A549 (cell line): ENCODE measurements around the gene WDR38. TPM values are rescaled to one million over a fixed set of nuclear protein-coding genes. Genes with fewer than 3 reads are reported as not detected.

Experiments
- ATAC-seq, 2 experiments: fragments of 200-7000 bp in 1 of 2; fragments of >200 bp in 1 of 2; cut with Nextera tagmentation in 1 of 2; cut with Tn5 transposase in 1 of 2; 3 replicates each; pipeline versions ENCODE4 v1.8.0 to v1.9.1; 2018 to 2020; ENCODE audit warnings: mild to moderate bottlenecking in 1 of 2, moderate library complexity in 1 of 2
- CTCF ChIA-PET: fragments of 300-600 bp; sonication (Branson Sonifier 250); formaldehyde crosslinking; extraction: SDS; loops from one replicate; lab custom pipeline; 2021; ENCODE audit warnings: antibody characterized with exemption, inconsistent platforms; lab: Yijun Ruan, JAX
- POLR2A ChIA-PET: fragments of 350-600 bp; formaldehyde crosslinking; extraction: SDS; loops from one replicate; lab custom pipeline; 2021; ENCODE audit warnings: antibody characterized with exemption, inconsistent platforms; lab: Yijun Ruan, JAX
- DNase-seq, 2 experiments: peaks; one replicate each; pipeline versions ENCODE4 v3.0.0 to v3.0.0-alpha.2; 2011 to 2016; ENCODE audit warnings: low read depth in 1 of 2, low spot score in 1 of 2
- FAIRE-seq: peaks from 2 replicates; lab custom pipeline; 2011; peaks lifted over from hg19 to GRCh38; lab: Jason Lieb, UNC
- H3K27ac ChIP-seq, 2 experiments: fragments of >200 bp; sonication (Bioruptor Twin); formaldehyde crosslinking; 3 replicates each; pipeline ENCODE4 v1.5.1; 2016 to 2017
- H3K4me1 ChIP-seq: fragments of >200 bp; sonication (Bioruptor Twin); formaldehyde crosslinking; 3 replicates; pipeline ENCODE4 v1.6.1; 2016
- H3K4me2 ChIP-seq: fragments of >200 bp; sonication (Bioruptor Twin); formaldehyde crosslinking; 3 replicates; pipeline ENCODE4 v1.6.1; 2016
- H3K4me3 ChIP-seq: fragments of >200 bp; sonication (Bioruptor Twin); formaldehyde crosslinking; 3 replicates; pipeline ENCODE4 v1.5.1; 2016
- H3K9me3 ChIP-seq: fragments of >200 bp; sonication (Bioruptor Twin); formaldehyde crosslinking; 3 replicates; pipeline ENCODE4 v1.6.1; 2016
- CBX2 ChIP-seq: fragments of 200-600 bp; sonication (generic); IDR thresholded peaks from 2 replicates; pipeline ENCODE4 v1.6.1; 2016; ENCODE audit warnings: low read depth, mild to moderate bottlenecking, borderline replicate concordance
- CHD2 ChIP-seq: fragments of 150-350 bp; IDR thresholded peaks from 2 replicates; pipeline ENCODE4 v1.6.1; 2014; ENCODE audit warnings: low read length; ENCODE audit not compliant: partially characterized antibody
- FOXS1 ChIP-seq: fragments of 250-450 bp; sonication (Bioruptor Pico); IDR thresholded peaks from 2 replicates; pipeline ENCODE4 v1.5.0; 2020; ENCODE audit warnings: mild to moderate bottlenecking, moderate library complexity
- GATA3 ChIP-seq: IDR thresholded peaks from 2 replicates; pipeline ENCODE4 v1.6.1; 2012; ENCODE audit warnings: borderline replicate concordance
- HDAC2 ChIP-seq: fragments of 200-600 bp; sonication (generic); IDR thresholded peaks from 2 replicates; pipeline ENCODE4 v1.6.1; 2016
- HEYL ChIP-seq: fragments of 250-450 bp; sonication (Bioruptor Pico); IDR thresholded peaks from 2 replicates; pipeline ENCODE4 v1.8.0; 2021; ENCODE audit warnings: mild to moderate bottlenecking, moderate library complexity
- HOXA7 ChIP-seq: fragments of 250-450 bp; sonication (Bioruptor Pico); IDR thresholded peaks from 2 replicates; pipeline ENCODE4 v1.5.0; 2020; ENCODE audit warnings: mild to moderate bottlenecking, moderate library complexity
- HOXB13 ChIP-seq: fragments of 250-450 bp; sonication (Bioruptor Pico); IDR thresholded peaks from 2 replicates; pipeline ENCODE4 v1.5.0; 2020; ENCODE audit warnings: low read depth, mild to moderate bottlenecking, moderate library complexity
- JUNB ChIP-seq: fragments of >200 bp; sonication (Bioruptor Twin); formaldehyde crosslinking; IDR thresholded peaks from 2 replicates; pipeline ENCODE4 v1.6.1; 2016
- MAFK ChIP-seq: fragments of 450-650 bp; IDR thresholded peaks from 2 replicates; pipeline ENCODE4 v1.6.1; 2014; ENCODE audit not compliant: partially characterized antibody
- NPAS2 ChIP-seq: fragments of 250-450 bp; sonication (Bioruptor Pico); IDR thresholded peaks from 2 replicates; pipeline ENCODE4 v1.8.0; 2022; ENCODE audit warnings: mild to moderate bottlenecking, moderate library complexity, borderline replicate concordance
- PHF8 ChIP-seq: fragments of 200-600 bp; sonication (generic); IDR thresholded peaks from 2 replicates; pipeline ENCODE4 v1.6.1; 2016; ENCODE audit warnings: low read depth, mild to moderate bottlenecking, antibody characterized with exemption, moderate library complexity, borderline replicate concordance
- POLR2AphosphoS2 ChIP-seq: conservative IDR thresholded peaks from 2 replicates; pipeline ENCODE4 v1.6.1; 2012; ENCODE audit warnings: low read length, improper control_type of control experiment, inconsistent platforms
- RARB ChIP-seq: fragments of 250-450 bp; sonication (Bioruptor Pico); IDR thresholded peaks from 2 replicates; pipeline ENCODE4 v1.8.0; 2021; ENCODE audit warnings: mild to moderate bottlenecking, moderate library complexity
- RNF2 ChIP-seq: fragments of 200-600 bp; sonication (generic); IDR thresholded peaks from 2 replicates; pipeline ENCODE4 v1.6.1; 2016; ENCODE audit warnings: low read depth, mild to moderate bottlenecking, antibody characterized with exemption, moderate library complexity, borderline replicate concordance
- TP53 ChIP-seq: fragments of 250-450 bp; sonication (Bioruptor Pico); IDR thresholded peaks from 2 replicates; pipeline ENCODE4 v1.5.0; 2021; ENCODE audit warnings: mild to moderate bottlenecking, moderate library complexity
- ZC3H11A ChIP-seq: fragments of 450-650 bp; IDR thresholded peaks from 2 replicates; pipeline ENCODE4 v1.6.1; 2014; ENCODE audit warnings: antibody characterized with exemption, mild to moderate bottlenecking
- ZFP36 ChIP-seq: fragments of 450-650 bp; IDR thresholded peaks from 2 replicates; pipeline ENCODE4 v1.6.1; 2014; ENCODE audit warnings: borderline replicate concordance; ENCODE audit not compliant: partially characterized antibody
- ZSCAN20 ChIP-seq: fragments of 250-450 bp; sonication (Bioruptor Pico); IDR thresholded peaks from 2 replicates; pipeline ENCODE4 v1.8.0; 2022; ENCODE audit warnings: mild to moderate bottlenecking, moderate library complexity
- WGBS: methylation state at CpG from one replicate; pipeline ENCODE4 v1.1.6; 2017; ENCODE audit errors: missing lambda C conversion rate; 5-methylcytosine and 5-hydroxymethylcytosine counted together
- polyA plus RNA-seq, 4 experiments: library from polyadenylated mRNA; depleted of rRNA in 3 of 4; stranded (reverse); fragments of >200 nt; fragmentation: RNase III in 1 of 4; extraction: RNeasy Plus Mini Kit Qiagen cat#74134 plus additional on column Dnase treatment in 1 of 4; gene quantifications; 2 replicates in 3 of 4; 3 replicates in 1 of 4; pipeline ENCODE4 v1.2.3, GENCODE V29; 2011 to 2017
- TF ChIP-seq, protein P1 (sequence below): fragments of 450-650 bp; IDR thresholded peaks from 2 replicates; pipeline ENCODE4 v1.6.1; 2014; ENCODE audit warnings: antibody characterized with exemption
- TF ChIP-seq, protein P2 (sequence below): fragments of >200 bp; sonication (Bioruptor Twin); formaldehyde crosslinking; IDR thresholded peaks from 3 replicates; pipeline ENCODE4 v1.6.1; 2016
- TF ChIP-seq, protein P3 (sequence below): fragments of >200 bp; sonication (Bioruptor Twin); formaldehyde crosslinking; IDR thresholded peaks from 2 replicates; pipeline ENCODE4 v1.6.1; 2016
- TF ChIP-seq, protein P4 (sequence below): IDR thresholded peaks from 2 replicates; pipeline ENCODE4 v1.6.1; 2012

Gene WDR38
- polyA plus RNA-seq, 2 of the 4 experiments (the other 2 are of a cell fraction), result not detected

DNA sequence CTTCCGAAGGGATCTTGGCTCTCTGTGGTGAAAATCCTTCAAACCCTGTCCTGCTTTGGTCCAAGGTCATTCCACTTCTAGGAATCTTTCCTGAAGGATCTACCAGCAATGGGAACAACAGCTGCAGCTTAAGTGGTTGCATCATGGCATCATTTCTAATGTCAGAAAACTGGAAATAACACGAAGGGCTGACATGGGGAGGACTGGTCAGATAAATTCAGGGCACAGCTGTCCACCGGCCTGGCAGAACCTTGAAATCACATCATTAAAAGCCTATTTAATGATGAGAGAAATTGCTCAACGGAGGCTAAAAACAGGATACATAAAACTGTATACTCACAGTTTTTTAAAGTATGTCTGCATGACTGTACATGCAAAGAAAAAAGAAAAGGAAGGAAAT, 48.1 kb upstream of the WDR38 start:
- FAIRE-seq, result no peak
- no peak overlapping the region for H3K27ac ChIP-seq
- H3K9me3 ChIP-seq, result no peaks in the 10 kb centered on the region
- TF ChIP-seq, protein P1, sequence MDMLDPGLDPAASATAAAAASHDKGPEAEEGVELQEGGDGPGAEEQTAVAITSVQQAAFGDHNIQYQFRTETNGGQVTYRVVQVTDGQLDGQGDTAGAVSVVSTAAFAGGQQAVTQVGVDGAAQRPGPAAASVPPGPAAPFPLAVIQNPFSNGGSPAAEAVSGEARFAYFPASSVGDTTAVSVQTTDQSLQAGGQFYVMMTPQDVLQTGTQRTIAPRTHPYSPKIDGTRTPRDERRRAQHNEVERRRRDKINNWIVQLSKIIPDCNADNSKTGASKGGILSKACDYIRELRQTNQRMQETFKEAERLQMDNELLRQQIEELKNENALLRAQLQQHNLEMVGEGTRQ, result no peak
- TF ChIP-seq TP53 (CRISPR knock-in tag), result no peak
- no peak for TF ChIP-seq JUNB
- TF ChIP-seq CHD2, result no peak
- TF ChIP-seq CBX2, result no peak
- ChIA-PET POLR2A (no interaction called here), CTCF (interaction anchor here (3.1 to 40.0 kb wide), 3 partner anchors 8 to 41 kb away, joined by 13 to 2512 read pairs (median 785); partner anchors contain the start of genes ARPC5L, NR6A1, OLFML2A and RPL35)
- H3K4me2 ChIP-seq, result no peak overlapping the region
- WGBS, result 82% methylated on average over 4 of the region's 4 CpGs
- no peak overlapping the region for H3K4me3 ChIP-seq
- H3K4me1 ChIP-seq, result peaks cover 2% of the 10 kb centered on the region
- no peak for DNase-seq
- ATAC-seq, result no peak

DNA sequence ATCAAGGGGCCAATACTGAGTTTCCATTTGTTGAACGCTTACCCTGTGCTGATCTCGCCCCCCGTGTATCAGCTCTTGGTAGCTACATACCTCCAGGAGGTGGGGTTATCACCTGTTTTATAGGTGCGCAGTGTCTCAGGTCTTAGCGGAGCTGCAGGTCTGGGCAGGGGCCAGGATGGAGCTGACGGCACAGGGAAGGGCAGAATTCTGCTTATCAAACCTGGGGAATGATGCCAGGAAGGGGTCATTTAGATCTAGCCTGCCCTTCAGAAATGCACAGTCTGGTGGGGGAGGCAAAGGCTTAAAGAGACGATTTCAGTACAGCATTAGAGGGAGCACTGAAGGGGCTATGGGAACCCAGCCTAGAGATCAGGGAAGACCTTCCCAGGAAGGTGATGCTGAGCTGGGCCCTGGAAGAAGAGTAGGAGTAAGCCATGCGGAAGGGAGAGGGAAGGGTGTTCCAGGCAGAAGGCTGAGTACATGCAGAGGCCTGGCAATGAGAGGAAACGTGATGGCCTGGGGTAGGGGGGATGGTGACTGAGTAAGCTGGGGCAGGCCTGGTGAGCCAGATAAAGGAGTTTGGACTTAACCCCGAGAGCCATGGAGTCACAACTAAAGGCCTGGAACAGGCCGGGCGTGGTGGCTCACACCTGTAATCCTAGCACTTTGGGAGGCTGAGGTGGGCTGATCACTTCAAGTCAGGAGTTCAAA, 44.9 kb upstream of the WDR38 start:
- ATAC-seq, result no peak
- ChIA-PET CTCF (interaction anchor here (0.6 to 40.0 kb wide), 6 partner anchors 10 to 129 kb away, joined by 3 to 785 read pairs (median 6); partner anchors contain the start of genes NR6A1, OLFML2A and WDR38), POLR2A (interaction anchor here (1.3 kb wide), 1 partner anchor 29 kb away, joined by 3 read pairs; no protein-coding TSS in a partner anchor)
- H3K4me1 ChIP-seq, result peaks cover 34% of the 10 kb centered on the region
- H3K9me3 ChIP-seq, result no peaks in the 10 kb centered on the region
- 88% methylated on average over 12 of the region's 12 CpGs for WGBS
- H3K27ac ChIP-seq, result no peak overlapping the region
- no peak overlapping the region for H3K4me2 ChIP-seq
- DNase-seq, result no peak
- H3K4me3 ChIP-seq, result no peak overlapping the region
- TF ChIP-seq HOXA7 (CRISPR knock-in tag), result no peak
- TF ChIP-seq PHF8, result no peak
- no peak for TF ChIP-seq FOXS1
- no peak for TF ChIP-seq CHD2
- TF ChIP-seq, protein P2, sequence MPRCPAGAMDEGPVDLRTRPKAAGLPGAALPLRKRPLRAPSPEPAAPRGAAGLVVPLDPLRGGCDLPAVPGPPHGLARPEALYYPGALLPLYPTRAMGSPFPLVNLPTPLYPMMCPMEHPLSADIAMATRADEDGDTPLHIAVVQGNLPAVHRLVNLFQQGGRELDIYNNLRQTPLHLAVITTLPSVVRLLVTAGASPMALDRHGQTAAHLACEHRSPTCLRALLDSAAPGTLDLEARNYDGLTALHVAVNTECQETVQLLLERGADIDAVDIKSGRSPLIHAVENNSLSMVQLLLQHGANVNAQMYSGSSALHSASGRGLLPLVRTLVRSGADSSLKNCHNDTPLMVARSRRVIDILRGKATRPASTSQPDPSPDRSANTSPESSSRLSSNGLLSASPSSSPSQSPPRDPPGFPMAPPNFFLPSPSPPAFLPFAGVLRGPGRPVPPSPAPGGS, result no peak
- TF ChIP-seq RARB (CRISPR knock-in tag), result no peak
- no peak for TF ChIP-seq HOXB13 (CRISPR knock-in tag)
- no peak for TF ChIP-seq ZC3H11A
- no peak for TF ChIP-seq POLR2AphosphoS2
- TF ChIP-seq, protein P3, sequence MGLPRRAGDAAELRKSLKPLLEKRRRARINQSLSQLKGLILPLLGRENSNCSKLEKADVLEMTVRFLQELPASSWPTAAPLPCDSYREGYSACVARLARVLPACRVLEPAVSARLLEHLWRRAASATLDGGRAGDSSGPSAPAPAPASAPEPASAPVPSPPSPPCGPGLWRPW, result no peak
- TF ChIP-seq GATA3, result no peak
- no peak for TF ChIP-seq RNF2
- TF ChIP-seq, protein P4, sequence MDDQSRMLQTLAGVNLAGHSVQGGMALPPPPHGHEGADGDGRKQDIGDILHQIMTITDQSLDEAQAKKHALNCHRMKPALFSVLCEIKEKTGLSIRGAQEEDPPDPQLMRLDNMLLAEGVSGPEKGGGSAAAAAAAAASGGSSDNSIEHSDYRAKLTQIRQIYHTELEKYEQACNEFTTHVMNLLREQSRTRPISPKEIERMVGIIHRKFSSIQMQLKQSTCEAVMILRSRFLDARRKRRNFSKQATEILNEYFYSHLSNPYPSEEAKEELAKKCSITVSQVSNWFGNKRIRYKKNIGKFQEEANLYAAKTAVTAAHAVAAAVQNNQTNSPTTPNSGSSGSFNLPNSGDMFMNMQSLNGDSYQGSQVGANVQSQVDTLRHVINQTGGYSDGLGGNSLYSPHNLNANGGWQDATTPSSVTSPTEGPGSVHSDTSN, result no peak
- no peak for TF ChIP-seq ZFP36
- no peak for FAIRE-seq

DNA sequence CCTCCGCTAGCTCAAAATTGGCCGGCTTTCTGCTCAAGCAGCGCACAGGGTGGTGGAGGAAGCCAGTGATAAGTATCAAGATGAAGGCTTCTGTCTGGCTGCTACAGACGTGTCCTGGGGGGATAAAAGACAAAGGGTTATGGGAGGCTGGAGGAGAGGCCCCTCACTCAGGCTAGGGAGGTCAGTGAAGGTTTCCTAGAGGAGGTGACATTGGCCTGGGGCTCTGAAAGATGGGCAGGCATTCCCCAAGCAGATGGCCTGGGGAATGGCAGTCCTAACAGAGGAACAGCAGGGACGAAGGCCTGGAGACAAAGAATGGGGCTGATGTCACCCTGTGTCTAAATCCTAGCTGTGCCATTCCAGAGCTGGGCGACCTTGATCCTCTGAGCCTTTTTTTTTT, 44.0 kb upstream of the WDR38 start:
- FAIRE-seq, result no peak
- peaks cover 41% of the 10 kb centered on the region for H3K4me1 ChIP-seq
- ChIA-PET CTCF (interaction anchor here (1.3 to 40.0 kb wide), 5 partner anchors 9 to 98 kb away, joined by 3 to 785 read pairs (median 9); partner anchors contain the start of genes NR6A1, OLFML2A and WDR38), POLR2A (interaction anchor here (1.3 kb wide), 1 partner anchor 30 kb away, joined by 3 read pairs; no protein-coding TSS in a partner anchor)
- H3K9me3 ChIP-seq, result no peaks in the 10 kb centered on the region
- H3K27ac ChIP-seq, result peak overlapping the region in 1 of 2 experiments; percentile 93; a peak in 2 of 6 replicates
- DNase-seq, result no peak
- H3K4me3 ChIP-seq, result no peak overlapping the region
- TF ChIP-seq ZFP36 (no peak), HDAC2 (no peak), CBX2 (no peak), HEYL (CRISPR knock-in tag) (no peak), RARB (CRISPR knock-in tag) (no peak), NPAS2 (CRISPR knock-in tag) (no peak), JUNB (no peak), POLR2AphosphoS2 (no peak), ZSCAN20 (CRISPR knock-in tag) (no peak), MAFK (no peak)
- TF ChIP-seq, protein P4, result no peak
- no peak for ATAC-seq
- H3K4me2 ChIP-seq, result no peak overlapping the region
- WGBS, result 92% methylated on average over 6 of the region's 6 CpGs
